ENCODE measurements around the gene ADGRF5.

Gene ADGRF5

DNA sequence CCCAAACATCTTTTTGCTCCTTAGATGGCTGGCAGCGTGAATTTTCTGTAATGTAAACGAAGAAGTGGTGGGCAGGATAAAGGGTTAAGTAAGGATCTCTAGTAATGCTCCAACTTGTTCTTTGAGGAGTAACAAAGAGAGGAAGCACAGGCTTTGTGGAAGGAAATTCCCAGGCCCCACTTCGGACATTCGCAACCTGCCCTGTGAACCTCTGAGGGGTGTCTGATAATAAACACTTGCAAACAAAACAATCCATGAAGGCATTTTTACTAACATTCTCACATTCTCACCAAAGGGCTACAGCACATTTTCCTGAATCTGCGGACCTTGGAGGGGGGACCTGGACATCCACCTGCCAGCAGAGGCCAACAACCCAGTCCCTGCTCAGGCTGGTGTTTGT lies 25.8 kb upstream of the ADGRF5 start:
- TF ChIP-seq, protein P1, sequence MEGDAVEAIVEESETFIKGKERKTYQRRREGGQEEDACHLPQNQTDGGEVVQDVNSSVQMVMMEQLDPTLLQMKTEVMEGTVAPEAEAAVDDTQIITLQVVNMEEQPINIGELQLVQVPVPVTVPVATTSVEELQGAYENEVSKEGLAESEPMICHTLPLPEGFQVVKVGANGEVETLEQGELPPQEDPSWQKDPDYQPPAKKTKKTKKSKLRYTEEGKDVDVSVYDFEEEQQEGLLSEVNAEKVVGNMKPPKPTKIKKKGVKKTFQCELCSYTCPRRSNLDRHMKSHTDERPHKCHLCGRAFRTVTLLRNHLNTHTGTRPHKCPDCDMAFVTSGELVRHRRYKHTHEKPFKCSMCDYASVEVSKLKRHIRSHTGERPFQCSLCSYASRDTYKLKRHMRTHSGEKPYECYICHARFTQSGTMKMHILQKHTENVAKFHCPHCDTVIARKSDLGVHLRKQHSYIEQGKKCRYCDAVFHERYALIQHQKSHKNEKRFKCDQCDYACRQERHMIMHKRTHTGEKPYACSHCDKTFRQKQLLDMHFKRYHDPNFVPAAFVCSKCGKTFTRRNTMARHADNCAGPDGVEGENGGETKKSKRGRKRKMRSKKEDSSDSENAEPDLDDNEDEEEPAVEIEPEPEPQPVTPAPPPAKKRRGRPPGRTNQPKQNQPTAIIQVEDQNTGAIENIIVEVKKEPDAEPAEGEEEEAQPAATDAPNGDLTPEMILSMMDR (conservative IDR thresholded peaks at IDR 0.05; ENCODE audit: low read depth, low read length): no peak
- no peak overlapping the region for H3K4me3 ChIP-seq (ENCODE audit: low read length)
- DNase-seq (ENCODE audit: low read depth): no peak

DNA sequence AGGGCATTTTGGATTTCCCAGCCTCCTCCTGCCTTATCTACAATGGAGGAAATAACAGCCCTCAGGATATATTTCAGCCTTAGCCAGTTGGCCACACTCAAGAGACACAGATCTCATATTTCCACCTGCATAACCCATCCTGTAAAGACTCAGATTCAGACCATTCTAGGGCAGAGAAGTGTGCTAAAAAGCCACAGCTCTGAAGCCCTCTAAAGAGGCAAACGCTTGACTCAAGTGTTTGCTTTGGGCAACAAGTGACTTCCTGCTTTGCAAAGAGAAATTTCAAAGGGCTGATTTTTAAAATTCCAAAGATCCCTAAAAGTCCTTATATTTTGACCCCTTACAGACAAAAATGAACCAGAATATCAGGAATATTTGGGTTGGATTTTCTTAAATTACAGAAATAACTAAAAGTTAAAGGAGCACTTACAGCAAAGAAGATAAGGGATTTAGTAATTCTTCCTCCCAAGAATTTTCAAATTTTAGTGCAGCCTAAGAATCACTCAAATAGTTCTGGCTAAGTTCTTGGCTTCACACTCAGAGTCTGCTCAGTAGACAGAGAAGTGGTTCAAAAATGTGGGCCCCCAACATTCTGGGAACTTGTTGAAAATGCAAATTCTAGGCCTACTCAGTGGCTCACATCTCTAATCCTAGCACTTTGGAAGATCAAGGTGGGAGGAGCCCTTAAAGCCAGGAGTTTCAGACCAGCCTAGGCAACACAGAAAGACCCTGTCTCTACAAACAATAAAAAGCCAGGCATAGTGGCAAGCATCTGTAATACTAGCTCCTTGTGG lies 18.9 kb upstream of the ADGRF5 start:
- TF ChIP-seq, protein P1 (conservative IDR thresholded peaks at IDR 0.05; ENCODE audit: low read depth, low read length): no peak
- no peak overlapping the region for H3K4me3 ChIP-seq (ENCODE audit: low read length)
- no peak for DNase-seq (ENCODE audit: low read depth)

DNA sequence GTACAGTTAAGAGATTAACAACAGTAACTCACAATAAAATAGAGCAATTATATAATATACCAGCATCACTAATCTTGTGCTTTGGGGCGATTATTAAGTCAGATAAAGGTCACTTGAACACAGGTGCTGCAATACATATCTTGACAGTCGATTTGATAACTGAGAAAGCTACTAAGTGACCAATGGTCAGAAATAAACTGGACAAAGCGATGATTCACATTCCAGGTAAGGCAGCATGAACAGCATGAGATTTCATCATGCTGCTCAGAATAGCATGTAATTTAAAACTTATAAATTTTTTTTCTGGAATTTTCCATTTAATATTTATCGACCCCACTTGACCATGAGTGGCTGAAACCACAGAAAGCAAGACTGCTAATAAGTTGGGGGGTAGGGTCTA lies 15.9 kb upstream of the ADGRF5 start:
- no peak for DNase-seq (ENCODE audit: low read depth)
- TF ChIP-seq, protein P1 (conservative IDR thresholded peaks at IDR 0.05; ENCODE audit: low read depth, low read length): no peak
- H3K4me3 ChIP-seq (ENCODE audit: low read length): no peak overlapping the region

DNA sequence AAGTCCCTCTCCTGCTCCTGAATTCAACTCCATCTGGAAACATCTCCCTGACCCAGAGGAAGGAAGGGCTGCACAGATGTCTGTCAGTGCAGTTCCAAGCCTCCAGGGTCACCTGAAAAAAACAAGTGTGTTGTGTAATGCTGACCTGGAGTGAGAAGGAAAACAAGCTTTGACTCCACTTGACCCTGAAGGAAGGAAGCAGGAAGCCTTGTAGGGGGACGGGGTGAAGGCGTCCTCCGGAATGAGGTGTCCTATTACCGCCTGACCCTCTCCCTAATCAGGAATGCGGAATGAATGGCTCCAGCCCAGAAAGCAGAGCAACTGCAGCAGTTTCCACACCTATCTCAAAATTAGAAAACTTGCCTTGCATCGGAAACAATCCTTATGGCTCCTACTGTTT lies 13.9 kb upstream of the ADGRF5 start:
- no peak overlapping the region for H3K4me3 ChIP-seq (ENCODE audit: low read length)
- TF ChIP-seq, protein P1 (conservative IDR thresholded peaks at IDR 0.05; ENCODE audit: low read depth, low read length): no peak
- no peak for DNase-seq (ENCODE audit: low read depth)

DNA sequence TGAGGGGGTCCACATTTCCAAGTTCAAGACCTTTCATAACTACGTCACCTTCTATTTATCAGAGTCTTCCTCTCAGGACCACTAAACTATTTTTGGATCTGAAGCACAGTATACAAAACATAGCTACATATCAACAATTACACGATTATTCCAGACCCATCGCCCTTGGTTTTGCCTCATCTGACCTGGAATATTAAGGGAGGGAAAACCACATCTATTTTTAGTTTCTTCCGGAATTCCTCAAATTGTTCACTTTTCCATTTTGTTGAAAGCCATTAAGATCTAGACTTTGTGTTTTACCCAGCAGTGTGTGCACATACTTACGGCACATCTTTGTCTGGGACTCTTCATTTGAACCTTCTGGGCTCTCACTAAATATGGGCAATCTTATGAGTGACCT lies 12.0 kb upstream of the ADGRF5 start:
- TF ChIP-seq, protein P1 (conservative IDR thresholded peaks at IDR 0.05; ENCODE audit: low read depth, low read length): no peak
- DNase-seq (ENCODE audit: low read depth): no peak
- H3K4me3 ChIP-seq (ENCODE audit: low read length): no peak overlapping the region

DNA sequence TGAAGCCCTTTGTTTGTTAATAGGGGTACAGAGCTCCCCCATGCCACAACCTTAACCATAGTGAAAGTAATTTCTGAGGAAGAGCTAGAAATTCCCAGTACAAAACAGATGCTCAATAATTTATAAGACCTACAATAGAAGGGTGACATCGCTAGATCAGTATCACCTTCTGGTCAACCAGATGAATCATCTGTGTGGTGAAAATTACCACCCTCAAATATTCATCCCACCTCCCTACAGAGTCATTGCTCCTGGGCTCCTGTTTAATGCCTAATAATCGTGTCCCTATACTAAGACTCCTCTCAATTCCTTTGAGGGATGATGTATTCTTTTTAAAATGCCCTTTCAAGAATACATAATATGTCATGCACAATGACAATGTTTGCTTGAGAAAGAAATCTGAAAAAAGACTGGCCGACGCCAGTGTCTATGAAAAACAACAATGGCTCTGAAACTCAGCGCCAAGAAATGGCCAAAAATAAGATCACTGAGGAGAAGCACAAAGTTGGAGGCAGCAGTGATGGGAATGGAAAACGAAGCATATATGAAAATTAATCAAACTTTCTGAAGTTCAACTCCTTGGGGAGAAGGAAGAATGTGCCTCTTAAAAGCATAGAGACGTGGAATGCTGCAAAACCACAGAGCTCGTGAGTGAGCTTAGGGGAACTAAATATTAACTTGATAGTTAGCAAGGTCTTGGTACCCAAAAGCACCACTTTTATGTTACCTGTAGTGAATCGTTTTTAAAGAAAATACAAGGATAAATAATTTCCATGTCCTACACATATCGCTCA lies 11.0 kb upstream of the ADGRF5 start:
- TF ChIP-seq, protein P1 (conservative IDR thresholded peaks at IDR 0.05; ENCODE audit: low read depth, low read length): no peak
- DNase-seq (ENCODE audit: low read depth): no peak
- H3K4me3 ChIP-seq (ENCODE audit: low read length): no peak overlapping the region

Data from retinal pigment epithelial cell (primary cell).